Dedifferentiated amniotic fluid mesenchymal stem cell (primary cell): Measurements from ENCODE around the gene SNX4.
A peak's percentile ranks its signal among the peaks of the same experiment; 100 is the strongest.
"Not testable (repeated sequence)": the region's sequence is repeated elsewhere in the genome, so short reads cannot be mapped to it uniquely, and the experiment has no call there.

Experiments used
- DNase-seq: peaks from one replicate; pipeline ENCODE4 v3.0.0-alpha.2; 2016; ENCODE audit errors: extremely low spot score

SNX4 gene

DNA sequence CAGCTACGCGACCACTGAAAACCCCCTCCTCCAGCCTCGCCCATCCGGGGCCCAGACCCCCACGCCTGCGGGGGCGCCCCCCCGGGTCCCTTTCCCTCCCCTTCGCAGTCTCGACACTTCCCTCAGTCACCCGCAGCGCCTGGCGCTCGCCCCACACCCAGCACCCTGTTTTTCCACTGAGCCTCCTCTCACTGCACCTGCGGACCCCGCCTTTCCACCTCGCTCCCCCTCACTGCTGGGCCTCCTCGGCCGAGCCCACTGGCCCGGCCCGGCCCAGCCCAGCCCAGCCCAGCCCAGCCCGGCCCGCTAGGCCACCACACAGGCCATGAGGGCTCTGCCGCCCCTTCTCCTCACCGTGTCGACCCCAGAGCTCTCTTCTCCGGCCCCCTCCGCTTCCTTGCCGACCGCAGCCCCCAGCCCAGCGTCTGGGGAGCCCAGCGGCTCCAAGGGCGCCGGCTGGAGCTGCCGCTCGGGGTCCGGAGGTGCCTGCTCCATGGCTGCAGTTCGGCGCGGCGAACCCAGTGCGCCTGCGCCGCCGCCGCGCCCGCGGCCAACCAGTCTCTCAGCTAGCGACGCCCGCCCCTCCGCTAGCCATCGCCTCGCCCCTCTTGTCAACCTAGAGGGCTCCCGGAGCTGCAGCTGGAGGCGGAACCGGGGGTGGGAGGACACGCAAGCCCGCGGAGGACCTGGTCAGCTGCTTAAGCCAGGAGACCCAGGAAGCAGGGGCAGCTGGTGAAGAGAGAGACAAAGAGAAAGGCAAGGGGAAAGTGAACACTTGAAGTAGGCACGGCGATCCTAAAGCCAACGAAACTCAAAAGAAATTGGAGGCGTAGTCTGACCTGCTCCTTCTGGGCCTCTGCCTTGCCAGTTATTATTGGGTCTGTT, at the start of gene SNX4:
Gene SNX4 (minus strand): TSS at position 525 of the 885 bp plus-strand sequence. CDS start 30 bp downstream, at position 495.
- DNase-seq, result peak; percentile 93

DNA sequence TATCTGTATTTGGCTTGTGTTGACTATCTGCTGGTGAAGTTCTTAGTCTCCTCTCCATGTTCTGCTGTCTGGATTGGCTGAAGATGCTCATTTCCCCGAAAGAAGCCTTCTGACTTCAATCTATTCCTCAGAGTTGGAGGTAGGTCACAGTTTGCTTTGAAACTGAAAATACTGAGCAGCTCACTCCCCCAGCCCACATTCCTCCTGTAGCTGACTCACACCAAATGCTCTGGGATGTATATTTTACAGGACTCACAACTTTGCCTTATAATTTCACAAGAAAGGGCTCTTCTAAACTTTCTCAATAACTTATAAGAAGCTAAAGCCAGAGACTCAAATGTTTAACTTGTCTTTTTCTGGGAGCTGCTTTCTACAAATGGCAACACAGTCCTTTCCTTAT, 36.3 kb upstream of the SNX4 start:
- no peak for DNase-seq

DNA sequence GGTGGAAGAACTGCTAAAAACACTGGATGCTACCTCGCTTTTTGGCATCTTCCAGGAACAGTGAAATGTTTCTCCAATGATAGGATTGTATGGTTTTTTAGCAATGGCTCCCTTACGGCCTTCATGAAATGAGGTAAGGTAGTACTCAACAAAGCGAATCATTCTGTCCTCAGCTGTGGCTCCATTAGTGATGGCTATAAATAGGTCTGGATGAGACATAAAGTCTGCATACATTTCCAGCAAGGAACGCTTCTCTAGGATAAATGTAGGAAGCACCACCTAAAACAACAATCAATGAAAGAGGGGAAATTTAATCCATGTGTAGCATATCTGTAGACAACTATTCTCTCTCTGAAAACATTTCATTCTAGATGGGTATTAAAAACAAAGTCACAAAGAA, 32.4 kb upstream of the SNX4 start:
- no peak for DNase-seq

- DNase-seq, result no peak
These were observed 8.9 kb upstream of the SNX4 start for GRCh38 chr3:125528920-125529319.

- DNase-seq, result no peak
These were observed 5.2 kb upstream of the SNX4 start for GRCh38 chr3:125525153-125525552.

- not testable (repeated sequence) for DNase-seq
These were observed 539 bp upstream of the SNX4 start for GRCh38 chr3:125520563-125520919.

DNA sequence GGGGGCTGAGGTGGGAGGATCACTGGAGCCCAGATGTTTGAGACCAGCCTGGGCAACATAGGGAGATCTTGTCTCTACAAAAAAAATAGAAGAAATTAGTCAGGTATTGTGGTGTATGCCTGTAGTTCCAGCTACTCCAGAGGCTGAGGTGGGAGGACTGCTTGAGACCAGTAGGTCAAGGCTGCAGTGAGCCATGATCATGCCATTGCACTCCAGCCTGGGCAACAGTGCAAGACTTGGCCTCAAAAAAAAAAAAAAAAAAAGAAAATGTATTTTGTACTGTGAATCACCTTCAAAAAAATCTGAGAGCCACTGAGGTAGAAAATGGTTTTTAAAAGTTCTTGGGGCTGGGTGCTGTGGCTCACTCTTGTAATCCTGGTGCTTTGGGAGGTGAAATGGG, 4.6 kb downstream of the SNX4 start:
- DNase-seq, result no peak

DNA sequence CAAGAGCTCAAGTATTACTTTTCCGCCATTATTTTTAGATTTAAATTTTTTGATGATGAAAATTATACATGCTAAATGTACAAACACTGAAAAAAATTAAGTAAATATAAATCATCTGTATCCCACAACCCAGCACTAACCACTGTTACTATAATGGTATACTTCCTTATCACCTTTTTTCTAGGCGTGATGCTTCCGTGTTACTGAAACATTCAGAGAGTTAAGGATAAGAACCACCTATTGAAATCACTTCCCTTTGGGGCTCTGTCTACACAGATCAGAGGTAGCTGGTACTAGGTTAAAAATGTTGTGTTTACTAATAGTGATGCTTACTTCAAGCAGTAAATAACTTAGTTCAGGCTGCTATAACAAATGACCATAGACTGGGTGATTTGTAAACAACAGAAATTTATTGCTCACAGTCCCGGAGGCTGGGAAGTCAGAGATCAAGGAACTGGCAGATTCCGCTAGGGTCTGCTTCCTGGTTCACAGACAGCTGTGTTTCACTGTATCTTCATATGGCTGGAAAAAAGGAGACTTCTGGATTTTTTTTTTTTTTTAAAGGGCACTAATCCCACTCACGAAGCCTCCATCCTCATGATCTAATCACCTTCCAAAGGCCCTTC, 6.4 kb downstream of the SNX4 start:
- no peak for DNase-seq

DNA sequence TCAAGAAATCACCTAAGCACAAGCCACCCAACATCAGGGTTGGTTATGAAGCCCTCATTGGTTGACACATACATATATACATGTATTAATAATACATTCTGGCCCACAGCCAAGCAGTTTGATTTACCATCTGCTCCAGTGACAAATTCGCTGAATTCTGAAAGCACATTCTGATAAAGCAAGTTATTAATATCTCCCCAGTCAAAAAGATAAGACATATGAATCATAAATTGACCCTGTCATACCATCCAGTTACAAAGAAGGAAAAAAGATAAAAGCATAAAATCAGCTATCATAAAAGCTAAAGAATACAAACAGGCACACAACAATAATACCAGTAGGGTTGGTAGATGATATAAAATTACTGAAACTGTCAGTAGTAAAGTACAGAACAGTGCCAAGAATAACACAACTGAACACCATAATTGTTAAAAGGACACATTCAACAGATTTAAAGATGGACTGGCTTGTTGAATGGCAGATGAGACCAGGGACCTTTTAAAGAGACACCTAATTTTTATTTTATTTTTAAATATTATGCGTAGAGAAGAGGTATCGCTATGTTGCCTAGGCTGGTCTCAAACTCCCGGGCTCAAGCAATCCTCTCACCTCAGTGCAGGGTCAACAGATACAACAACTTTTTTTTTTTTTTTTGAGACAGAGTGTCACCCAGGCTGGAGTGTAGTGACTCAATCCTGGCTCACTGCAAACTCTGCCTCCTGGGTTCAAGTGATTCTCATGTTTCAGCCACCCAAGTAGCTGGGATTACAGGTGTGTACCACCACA, 7.7 kb downstream of the SNX4 start:
- no peak for DNase-seq

DNA sequence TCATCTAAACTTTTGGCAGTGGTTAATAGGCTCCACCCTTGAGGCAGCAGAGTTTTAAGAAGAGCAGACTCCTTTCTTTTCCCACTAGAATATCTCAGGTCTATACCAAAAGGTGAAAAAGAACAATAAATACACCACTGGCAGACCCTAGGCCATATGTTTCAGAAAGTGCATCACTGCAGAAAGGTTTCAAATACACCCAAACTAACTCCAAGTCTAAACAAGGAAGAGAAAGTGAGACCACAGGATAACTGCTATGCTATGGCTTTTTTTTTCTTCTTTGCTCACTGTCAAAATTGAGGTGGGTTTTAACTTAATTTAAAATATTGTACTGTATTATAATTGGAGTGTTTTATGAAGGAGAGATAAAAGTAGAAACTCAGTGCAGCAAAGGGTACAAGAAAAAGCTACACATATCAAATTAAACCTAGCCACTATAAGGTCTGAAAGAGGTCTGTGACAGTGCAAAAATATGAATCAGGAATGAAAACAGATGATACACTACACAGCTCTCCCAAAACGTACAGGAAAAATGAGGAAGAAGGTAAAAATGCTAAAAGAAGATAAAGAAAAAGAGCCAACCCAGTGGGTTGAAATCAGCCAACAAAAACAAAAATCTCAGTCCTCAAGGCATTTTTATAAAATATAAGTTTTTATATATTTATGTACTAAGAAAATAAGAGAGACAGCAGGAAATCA, 8.4 kb downstream of the SNX4 start:
- DNase-seq, result no peak

DNA sequence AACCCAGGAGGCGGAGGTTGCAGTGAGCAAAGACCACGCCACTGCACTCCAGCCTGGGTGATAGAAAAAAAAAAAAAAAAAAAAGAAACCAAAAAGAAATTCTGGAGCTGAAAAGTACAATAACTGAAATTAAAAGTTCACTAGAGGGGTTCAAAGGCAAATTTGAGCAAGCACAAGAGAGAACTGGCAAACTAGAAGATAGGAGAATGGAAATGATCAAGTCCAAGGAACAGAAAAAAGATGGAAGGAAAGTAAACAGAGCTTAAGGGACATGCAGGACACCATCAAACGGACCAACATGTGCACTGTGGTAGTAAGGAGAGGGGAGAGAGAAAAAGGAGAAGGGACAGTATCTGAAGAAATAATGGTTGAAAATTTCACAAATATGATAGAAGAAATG, 12.9 kb downstream of the SNX4 start:
- DNase-seq, result no peak

- no peak for DNase-seq
These were observed 21.4 kb downstream of the SNX4 start for GRCh38 chr3:125498630-125499029.

GRCh38 chr3:125496701-125497100, 23.3 kb downstream of the SNX4 start:
- DNase-seq, result no peak

- DNase-seq, result no peak
These were observed 37.6 kb downstream of the SNX4 start for GRCh38 chr3:125482406-125482805.

GRCh38 chr3:125481786-125482185, 38.2 kb downstream of the SNX4 start:
- no peak for DNase-seq

DNA sequence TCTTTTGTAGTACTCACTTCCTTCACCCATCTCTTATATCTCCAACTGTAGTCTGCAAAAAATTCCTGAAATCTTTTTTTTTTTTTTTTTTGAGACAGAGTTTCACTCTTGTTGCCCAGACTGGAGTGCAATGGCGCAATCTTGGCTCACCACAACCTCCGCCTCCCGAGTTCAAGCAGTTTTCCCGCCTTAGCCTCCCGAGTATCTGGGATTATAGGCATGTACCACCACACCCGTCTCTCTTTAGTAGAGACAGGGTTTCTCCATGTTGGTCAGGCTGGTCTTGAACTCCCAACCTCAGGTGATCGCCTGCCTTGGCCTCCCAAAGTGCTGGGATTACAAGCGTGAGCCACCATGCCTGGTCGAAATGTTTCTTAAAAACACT, 38.6 kb downstream of the SNX4 start:
- not testable (repeated sequence) for DNase-seq

GRCh38 chr3:125480656-125481374, 39.2 kb downstream of the SNX4 start:
- DNase-seq, result peak; percentile 43

DNA sequence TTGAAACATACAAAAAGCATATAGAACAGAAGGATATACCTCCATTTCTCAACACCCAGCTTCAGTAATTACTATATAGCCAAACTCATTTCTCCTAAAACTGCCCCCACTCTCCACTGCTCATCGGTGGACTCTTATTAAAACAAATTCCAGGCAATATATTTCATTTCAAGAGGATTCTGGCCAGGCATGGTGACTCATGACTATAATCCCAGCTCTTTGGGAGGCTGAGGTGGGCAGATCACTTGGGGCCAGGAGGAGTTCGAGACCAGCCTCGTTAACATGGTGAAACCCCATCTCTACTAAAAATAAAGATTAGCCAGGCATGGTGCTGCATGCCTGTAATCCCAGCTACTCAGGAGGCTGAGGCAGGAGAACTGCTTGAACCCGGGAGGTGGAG, 40.9 kb downstream of the SNX4 start:
- DNase-seq, result no peak

DNA sequence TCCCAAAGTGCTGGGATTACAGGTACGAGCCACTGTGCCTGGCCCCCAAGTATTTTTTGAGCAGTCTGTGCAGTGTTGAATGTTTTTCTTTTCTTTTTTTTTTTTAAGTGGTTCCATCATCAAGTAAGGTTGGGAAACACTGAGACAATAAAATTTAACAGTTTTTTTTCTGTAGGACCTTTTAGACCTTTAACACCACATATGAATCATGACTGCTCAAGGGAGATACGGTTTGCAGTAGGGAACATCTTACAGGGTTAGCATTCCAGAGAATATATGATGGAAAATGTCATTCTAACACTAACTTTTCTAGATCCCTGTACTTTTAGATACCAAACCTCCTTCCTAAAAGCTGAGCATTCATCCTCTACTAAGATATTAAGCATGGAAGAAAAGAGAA, 41.7 kb downstream of the SNX4 start:
- no peak for DNase-seq

GRCh38 chr3:125477701-125478100, 42.3 kb downstream of the SNX4 start:
- DNase-seq, result no peak

GRCh38 chr3:125470671-125471070, 49.3 kb downstream of the SNX4 start:
- no peak for DNase-seq
